ENCODE results near the gene GLIPR2.

GLIPR2 gene

GRCh38 chr9:36109071-36109470, 27.5 kb upstream of the GLIPR2 start:
- Histone ChIP-seq H3K9ac (ENCODE audit: low read length) (no peak overlapping the region), H3K27ac (ENCODE audit: low read depth, low read length) (no peak overlapping the region), H3K4me3 (ENCODE audit: low read length) (no peak overlapping the region), H3K36me3 (ENCODE audit: control insufficient read depth, insufficient read depth, low read length) (peaks cover 2% of the 10 kb centered on the region), H3K27me3 (ENCODE audit: control insufficient read depth, insufficient read depth, low read length) (no peaks in the 10 kb centered on the region), H3K4me1 (ENCODE audit: control insufficient read depth, insufficient read depth, low read length) (no peaks in the 10 kb centered on the region)

GRCh38 chr9:36110434-36110833, 26.1 kb upstream of the GLIPR2 start:
- no peaks in the 10 kb centered on the region for H3K27me3 ChIP-seq (ENCODE audit: control insufficient read depth, insufficient read depth, low read length)
- no peak overlapping the region for H3K4me3 ChIP-seq (ENCODE audit: low read length)
- no peaks in the 10 kb centered on the region for H3K4me1 ChIP-seq (ENCODE audit: control insufficient read depth, insufficient read depth, low read length)
- H3K27ac ChIP-seq (ENCODE audit: low read depth, low read length) = no peak overlapping the region
- H3K36me3 ChIP-seq (ENCODE audit: control insufficient read depth, insufficient read depth, low read length) = peaks cover 2% of the 10 kb centered on the region
- no peak overlapping the region for H3K9ac ChIP-seq (ENCODE audit: low read length)

GRCh38 chr9:36112516-36112915, 24.0 kb upstream of the GLIPR2 start:
- no peak overlapping the region for H3K4me3 ChIP-seq (ENCODE audit: low read length)
- H3K27me3 ChIP-seq (ENCODE audit: control insufficient read depth, insufficient read depth, low read length) = no peaks in the 10 kb centered on the region
- peaks cover 2% of the 10 kb centered on the region for H3K36me3 ChIP-seq (ENCODE audit: control insufficient read depth, insufficient read depth, low read length)
- no peak overlapping the region for H3K9ac ChIP-seq (ENCODE audit: low read length)
- H3K4me1 ChIP-seq (ENCODE audit: control insufficient read depth, insufficient read depth, low read length) = no peaks in the 10 kb centered on the region
- no peak overlapping the region for H3K27ac ChIP-seq (ENCODE audit: low read depth, low read length)

GRCh38 chr9:36113999-36114398, 22.5 kb upstream of the GLIPR2 start:
- H3K4me1 ChIP-seq (ENCODE audit: control insufficient read depth, insufficient read depth, low read length) = no peaks in the 10 kb centered on the region
- peaks cover 2% of the 10 kb centered on the region for H3K36me3 ChIP-seq (ENCODE audit: control insufficient read depth, insufficient read depth, low read length)
- no peak overlapping the region for H3K9ac ChIP-seq (ENCODE audit: low read length)
- no peaks in the 10 kb centered on the region for H3K27me3 ChIP-seq (ENCODE audit: control insufficient read depth, insufficient read depth, low read length)
- no peak overlapping the region for H3K27ac ChIP-seq (ENCODE audit: low read depth, low read length)
- no peak overlapping the region for H3K4me3 ChIP-seq (ENCODE audit: low read length)

GRCh38 chr9:36116593-36116992, 19.9 kb upstream of the GLIPR2 start:
- no peaks in the 10 kb centered on the region for H3K36me3 ChIP-seq (ENCODE audit: control insufficient read depth, insufficient read depth, low read length)

GRCh38 chr9:36118201-36118600, 18.3 kb upstream of the GLIPR2 start:
- H3K27me3 ChIP-seq (ENCODE audit: control insufficient read depth, insufficient read depth, low read length) = no peaks in the 10 kb centered on the region
- H3K36me3 ChIP-seq (ENCODE audit: control insufficient read depth, insufficient read depth, low read length) = no peaks in the 10 kb centered on the region

More at GRCh38 chr9:36116593-36116992, 19.9 kb upstream of the GLIPR2 start:
- no peak overlapping the region for H3K27ac ChIP-seq (ENCODE audit: low read depth, low read length)
- no peaks in the 10 kb centered on the region for H3K27me3 ChIP-seq (ENCODE audit: control insufficient read depth, insufficient read depth, low read length)
- H3K4me3 ChIP-seq (ENCODE audit: low read length) = no peak overlapping the region
- no peaks in the 10 kb centered on the region for H3K4me1 ChIP-seq (ENCODE audit: control insufficient read depth, insufficient read depth, low read length)
- H3K9ac ChIP-seq (ENCODE audit: low read length) = no peak overlapping the region

GRCh38 chr9:36118706-36119105, 17.8 kb upstream of the GLIPR2 start:
- Histone ChIP-seq H3K27ac (ENCODE audit: low read depth, low read length) (no peak overlapping the region), H3K36me3 (ENCODE audit: control insufficient read depth, insufficient read depth, low read length) (no peaks in the 10 kb centered on the region), H3K9ac (ENCODE audit: low read length) (no peak overlapping the region), H3K4me1 (ENCODE audit: control insufficient read depth, insufficient read depth, low read length) (no peaks in the 10 kb centered on the region), H3K4me3 (ENCODE audit: low read length) (no peak overlapping the region), H3K27me3 (ENCODE audit: control insufficient read depth, insufficient read depth, low read length) (no peaks in the 10 kb centered on the region)

More at GRCh38 chr9:36118201-36118600, 18.3 kb upstream of the GLIPR2 start:
- Histone ChIP-seq H3K4me1 (ENCODE audit: control insufficient read depth, insufficient read depth, low read length) (no peaks in the 10 kb centered on the region), H3K27ac (ENCODE audit: low read depth, low read length) (no peak overlapping the region), H3K4me3 (ENCODE audit: low read length) (no peak overlapping the region), H3K9ac (ENCODE audit: low read length) (no peak overlapping the region)

GRCh38 chr9:36119476-36119875, 17.1 kb upstream of the GLIPR2 start:
- H3K36me3 ChIP-seq (ENCODE audit: control insufficient read depth, insufficient read depth, low read length) = no peaks in the 10 kb centered on the region
- no peak overlapping the region for H3K4me3 ChIP-seq (ENCODE audit: low read length)
- no peaks in the 10 kb centered on the region for H3K27me3 ChIP-seq (ENCODE audit: control insufficient read depth, insufficient read depth, low read length)
- no peak overlapping the region for H3K27ac ChIP-seq (ENCODE audit: low read depth, low read length)
- no peaks in the 10 kb centered on the region for H3K4me1 ChIP-seq (ENCODE audit: control insufficient read depth, insufficient read depth, low read length)
- H3K9ac ChIP-seq (ENCODE audit: low read length) = no peak overlapping the region

GRCh38 chr9:36120705-36121104, 15.8 kb upstream of the GLIPR2 start:
- Histone ChIP-seq H3K4me1 (ENCODE audit: control insufficient read depth, insufficient read depth, low read length) (no peaks in the 10 kb centered on the region), H3K27me3 (ENCODE audit: control insufficient read depth, insufficient read depth, low read length) (no peaks in the 10 kb centered on the region), H3K27ac (ENCODE audit: low read depth, low read length) (no peak overlapping the region), H3K36me3 (ENCODE audit: control insufficient read depth, insufficient read depth, low read length) (no peaks in the 10 kb centered on the region), H3K9ac (ENCODE audit: low read length) (no peak overlapping the region), H3K4me3 (ENCODE audit: low read length) (no peak overlapping the region)

- Histone ChIP-seq H3K4me3 (ENCODE audit: low read length) (no peak overlapping the region), H3K27ac (ENCODE audit: low read depth, low read length) (no peak overlapping the region), H3K27me3 (ENCODE audit: control insufficient read depth, insufficient read depth, low read length) (no peaks in the 10 kb centered on the region), H3K4me1 (ENCODE audit: control insufficient read depth, insufficient read depth, low read length) (no peaks in the 10 kb centered on the region), H3K36me3 (ENCODE audit: control insufficient read depth, insufficient read depth, low read length) (no peaks in the 10 kb centered on the region), H3K9ac (ENCODE audit: low read length) (no peak overlapping the region)
Measured at GRCh38 chr9:36121971-36122370, 14.6 kb upstream of the GLIPR2 start.

- Histone ChIP-seq H3K27me3 (ENCODE audit: control insufficient read depth, insufficient read depth, low read length) (no peaks in the 10 kb centered on the region), H3K4me3 (ENCODE audit: low read length) (no peak overlapping the region), H3K27ac (ENCODE audit: low read depth, low read length) (no peak overlapping the region), H3K4me1 (ENCODE audit: control insufficient read depth, insufficient read depth, low read length) (no peaks in the 10 kb centered on the region), H3K36me3 (ENCODE audit: control insufficient read depth, insufficient read depth, low read length) (no peaks in the 10 kb centered on the region), H3K9ac (ENCODE audit: low read length) (no peak overlapping the region)
Measured at GRCh38 chr9:36123515-36123914, 13.0 kb upstream of the GLIPR2 start.

GRCh38 chr9:36125062-36125855, 11.3 kb upstream of the GLIPR2 start:
- H3K36me3 ChIP-seq (ENCODE audit: control insufficient read depth, insufficient read depth, low read length) = no peaks in the 10 kb centered on the region
- no peaks in the 10 kb centered on the region for H3K4me1 ChIP-seq (ENCODE audit: control insufficient read depth, insufficient read depth, low read length)
- H3K27ac ChIP-seq (ENCODE audit: low read depth, low read length) = no peak overlapping the region
- H3K9ac ChIP-seq (ENCODE audit: low read length) = no peak overlapping the region
- no peaks in the 10 kb centered on the region for H3K27me3 ChIP-seq (ENCODE audit: control insufficient read depth, insufficient read depth, low read length)
- no peak overlapping the region for H3K4me3 ChIP-seq (ENCODE audit: low read length)
